ENCODE measurements around the gene STAT5B. TPM values are rescaled to one million over a fixed set of nuclear protein-coding genes. Genes with fewer than 3 reads are reported as not detected.
A peak's percentile ranks its signal among the peaks of the same experiment; 100 is the strongest.

The STAT5B gene
- total RNA-seq, 2 experiments from 2014 or later = 162 to 203 TPM

- Mint-ChIP-seq H3K27ac (no peak overlapping the region), H3K9me3 (ENCODE audit: low read depth) (no peaks in the 10 kb centered on the region), H3K4me3 (peak overlapping the region; percentile 9), H3K36me3 (ENCODE audit: low read depth) (peaks cover 3% of the 10 kb centered on the region), H3K4me1 (peaks cover 49% of the 10 kb centered on the region), H3K27me3 (peaks cover 10% of the 10 kb centered on the region)
- no peak for ATAC-seq
- peak; percentile 63 for DNase-seq
- CTCF ChIA-PET = interaction anchor here (0.5 to 2.5 kb wide), 7 partner anchors 14 to 231 kb away, joined by 3 to 12 read pairs (median 4); partner anchors contain the start of genes GHDC and NKIRAS2
- POLR2A ChIA-PET = interaction anchor here (0.5 to 1.2 kb wide), 2 partner anchors 110 to 446 kb away, joined by 3 read pairs; no protein-coding TSS in a partner anchor
- intact Hi-C loops (cut with DNase I, micrococcal nuclease) = loop anchor here (1.0 to 5.0 kb wide), 7 partner anchors 155 to 497 kb away; partner anchors contain the start of genes ATP6V0A1 (in 1 of the 2), CAVIN1 (in 1 of the 2), DNAJC7 (in 1 of the 2) and PLEKHH3 (in 1 of the 2)
Measured at GRCh38 chr17:42179911-42180410, 96.2 kb downstream of the STAT5B start.

DNA sequence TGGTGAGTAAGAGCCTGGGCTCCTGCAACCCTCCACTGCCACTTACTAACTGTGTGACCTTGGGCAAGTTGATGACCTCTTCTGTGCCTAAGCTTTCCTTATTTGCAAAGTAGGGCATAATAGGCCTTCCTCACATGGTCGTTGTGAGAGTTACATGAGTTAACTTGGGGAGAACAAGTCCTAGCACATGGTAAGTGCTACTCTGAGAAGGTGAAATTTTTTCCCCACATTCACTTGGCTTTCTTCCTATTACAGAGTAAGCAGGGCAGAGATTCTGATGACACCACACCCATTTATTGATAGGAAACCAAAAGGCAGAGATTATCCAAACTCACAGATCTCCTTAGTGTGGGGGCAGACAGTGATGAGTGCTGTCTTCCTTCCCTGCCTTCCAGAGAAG is 96.9 kb downstream of the STAT5B start:
- Mint-ChIP-seq H3K4me3 (no peak overlapping the region), H3K9me3 (ENCODE audit: low read depth) (no peaks in the 10 kb centered on the region), H3K27ac (no peak overlapping the region), H3K27me3 (peaks cover 10% of the 10 kb centered on the region), H3K4me1 (peaks cover 43% of the 10 kb centered on the region), H3K36me3 (ENCODE audit: low read depth) (peaks cover 3% of the 10 kb centered on the region)
- no peak for DNase-seq
- ChIA-PET POLR2A (interaction anchor here (1.2 kb wide), 1 partner anchor 213 kb away, joined by 4 read pairs; no protein-coding TSS in a partner anchor), CTCF (interaction anchor here (0.5 to 1.1 kb wide), 6 partner anchors 16 to 216 kb away, joined by 3 to 4 read pairs (median 4); partner anchors contain the start of gene NKIRAS2)
- intact Hi-C loops (cut with DNase I, micrococcal nuclease) = no loop called here
- ATAC-seq = no peak

GRCh38 chr17:42178817-42179216 is 97.4 kb downstream of the STAT5B start:
- no peak overlapping the region for H3K4me3 Mint-ChIP-seq
- ATAC-seq = no peak
- CTCF ChIA-PET = interaction anchor here (0.5 to 1.0 kb wide), 4 partner anchors 53 to 215 kb away, joined by 3 to 4 read pairs (median 3); no protein-coding TSS in a partner anchor

DNA sequence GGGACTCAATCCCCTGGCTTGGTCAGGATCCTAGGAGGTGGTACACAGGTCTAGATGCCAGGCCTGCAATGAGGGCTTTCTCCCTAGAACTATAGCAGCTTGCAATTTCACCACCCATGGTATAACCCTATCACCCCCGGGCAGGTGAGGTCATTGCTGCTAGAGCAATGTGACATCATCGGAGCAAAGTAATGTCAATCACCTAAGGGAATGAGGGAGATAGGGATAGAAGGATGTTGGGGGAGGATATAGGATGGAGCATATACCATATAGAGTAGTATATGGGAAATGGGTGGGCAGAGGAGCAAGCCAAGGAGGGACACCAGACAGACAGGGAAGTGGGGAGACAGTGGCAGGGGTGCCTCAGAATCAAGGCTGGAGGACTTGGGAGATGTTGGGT is 98.5 kb downstream of the STAT5B start:
- peaks cover 31% of the 10 kb centered on the region for H3K4me1 Mint-ChIP-seq
- CTCF ChIA-PET = interaction anchor here (0.6 kb wide), 2 partner anchors 138 to 761 kb away, joined by 3 read pairs; no protein-coding TSS in a partner anchor
- intact Hi-C loops (cut with DNase I, micrococcal nuclease) = no loop called here
- ATAC-seq = no peak
- no peak for DNase-seq
- no peak overlapping the region for H3K4me3 Mint-ChIP-seq
- peaks cover 10% of the 10 kb centered on the region for H3K27me3 Mint-ChIP-seq
- no peak overlapping the region for H3K27ac Mint-ChIP-seq
- peaks cover 3% of the 10 kb centered on the region for H3K36me3 Mint-ChIP-seq (ENCODE audit: low read depth)
- H3K9me3 Mint-ChIP-seq (ENCODE audit: low read depth) = no peaks in the 10 kb centered on the region
- POLR2A ChIA-PET = no interaction called here

More at GRCh38 chr17:42178817-42179216, 97.4 kb downstream of the STAT5B start:
- Mint-ChIP-seq H3K4me1 (peaks cover 41% of the 10 kb centered on the region), H3K9me3 (ENCODE audit: low read depth) (no peaks in the 10 kb centered on the region), H3K27me3 (peaks cover 10% of the 10 kb centered on the region), H3K27ac (no peak overlapping the region), H3K36me3 (ENCODE audit: low read depth) (peaks cover 3% of the 10 kb centered on the region)
- peak; percentile 39 for DNase-seq
- POLR2A ChIA-PET = interaction anchor here (1.2 kb wide), 1 partner anchor 213 kb away, joined by 4 read pairs; no protein-coding TSS in a partner anchor
- intact Hi-C loops (cut with DNase I, micrococcal nuclease) = no loop called here

DNA sequence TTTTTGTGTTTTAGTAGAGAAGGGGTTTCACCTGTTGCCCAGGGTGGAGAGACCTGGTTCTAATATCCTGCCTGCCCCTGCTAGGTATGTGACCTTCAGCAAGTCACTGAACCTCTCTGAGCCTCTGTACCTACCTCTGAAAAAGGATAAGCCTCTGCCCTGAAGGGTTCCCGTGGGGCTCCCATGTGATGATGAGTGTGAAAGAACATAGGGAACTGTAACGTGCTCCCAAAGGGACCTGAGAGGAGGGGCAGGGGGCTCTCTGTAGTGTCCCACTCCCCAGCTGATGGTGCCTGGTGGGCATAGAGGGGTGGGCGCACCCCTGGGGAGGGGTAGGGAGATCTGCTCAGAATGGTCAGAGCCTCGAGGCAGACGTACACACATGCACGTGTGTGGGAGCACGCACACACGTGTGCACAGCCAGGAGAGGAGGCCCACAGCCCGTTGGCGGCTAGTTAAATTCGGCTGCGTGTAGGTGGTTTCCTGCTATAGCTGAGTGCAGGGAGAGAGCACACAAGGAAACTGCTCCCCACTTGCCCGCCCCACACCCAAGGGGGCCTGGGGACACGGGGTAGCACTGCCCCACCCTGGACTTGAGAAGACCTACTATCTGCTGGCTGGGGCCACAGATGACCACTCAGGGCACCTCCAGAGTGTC is 101.9 kb downstream of the STAT5B start:
- Mint-ChIP-seq H3K36me3 (ENCODE audit: low read depth) (peaks cover 3% of the 10 kb centered on the region), H3K4me1 (peaks cover 6% of the 10 kb centered on the region), H3K4me3 (no peak overlapping the region), H3K27ac (no peak overlapping the region), H3K27me3 (peaks cover 3% of the 10 kb centered on the region), H3K9me3 (ENCODE audit: low read depth) (no peaks in the 10 kb centered on the region)
- intact Hi-C loops (cut with DNase I, micrococcal nuclease) = no loop called here
- ATAC-seq (no peak), DNase-seq (no peak)
- ChIA-PET CTCF (interaction anchor here (0.6 kb wide), 2 partner anchors 215 to 558 kb away, joined by 3 to 4 read pairs; no protein-coding TSS in a partner anchor), POLR2A (no interaction called here)

GRCh38 chr17:42171831-42172230 is 104.4 kb downstream of the STAT5B start:
- CTCF ChIA-PET = no interaction called here
- POLR2A ChIA-PET = interaction anchor here (0.6 kb wide), 1 partner anchor 312 kb away, joined by 5 read pairs; no protein-coding TSS in a partner anchor
- Mint-ChIP-seq H3K27ac (no peak overlapping the region), H3K4me3 (no peak overlapping the region), H3K9me3 (ENCODE audit: low read depth) (no peaks in the 10 kb centered on the region), H3K36me3 (ENCODE audit: low read depth) (no peaks in the 10 kb centered on the region), H3K27me3 (no peaks in the 10 kb centered on the region), H3K4me1 (no peaks in the 10 kb centered on the region)
- ATAC-seq (no peak), DNase-seq (no peak)
- intact Hi-C loops (cut with DNase I, micrococcal nuclease) = no loop called here

- DNase-seq = no peak
- POLR2A ChIA-PET = no interaction called here
Measured at GRCh38 chr17:42169351-42169750, 106.8 kb downstream of the STAT5B start.

GRCh38 chr17:42167807-42168206 is 108.4 kb downstream of the STAT5B start:
- no peaks in the 10 kb centered on the region for H3K36me3 Mint-ChIP-seq (ENCODE audit: low read depth)
- H3K27ac Mint-ChIP-seq = no peak overlapping the region
- ChIA-PET CTCF (interaction anchor here (0.6 kb wide), 1 partner anchor 13 kb away, joined by 3 read pairs; the partner anchor contains the start of gene KCNH4), POLR2A (no interaction called here)
- no peak overlapping the region for H3K4me3 Mint-ChIP-seq
- H3K9me3 Mint-ChIP-seq (ENCODE audit: low read depth) = no peaks in the 10 kb centered on the region
- ATAC-seq (no peak), DNase-seq (no peak)
- no peaks in the 10 kb centered on the region for H3K27me3 Mint-ChIP-seq
- intact Hi-C loops (cut with DNase I, micrococcal nuclease) = no loop called here
- H3K4me1 Mint-ChIP-seq = no peaks in the 10 kb centered on the region

More at GRCh38 chr17:42169351-42169750, 106.8 kb downstream of the STAT5B start:
- intact Hi-C loops (cut with DNase I, micrococcal nuclease) = no loop called here
- Mint-ChIP-seq H3K4me3 (no peak overlapping the region), H3K27ac (no peak overlapping the region), H3K4me1 (no peaks in the 10 kb centered on the region), H3K36me3 (ENCODE audit: low read depth) (no peaks in the 10 kb centered on the region), H3K9me3 (ENCODE audit: low read depth) (no peaks in the 10 kb centered on the region), H3K27me3 (no peaks in the 10 kb centered on the region)
- ATAC-seq = no peak
- CTCF ChIA-PET = interaction anchor here (0.7 kb wide), 1 partner anchor 14 kb away, joined by 4 read pairs; no protein-coding TSS in a partner anchor

GRCh38 chr17:42166196-42166763 is 109.9 kb downstream of the STAT5B start:
- ATAC-seq (no peak), DNase-seq (no peak)
- H3K4me3 Mint-ChIP-seq = no peak overlapping the region
- no peaks in the 10 kb centered on the region for H3K9me3 Mint-ChIP-seq (ENCODE audit: low read depth)
- H3K27me3 Mint-ChIP-seq = no peaks in the 10 kb centered on the region
- no peak overlapping the region for H3K27ac Mint-ChIP-seq
- no peaks in the 10 kb centered on the region for H3K4me1 Mint-ChIP-seq
- intact Hi-C loops (cut with DNase I, micrococcal nuclease) = no loop called here
- no peaks in the 10 kb centered on the region for H3K36me3 Mint-ChIP-seq (ENCODE audit: low read depth)
- ChIA-PET POLR2A (no interaction called here), CTCF (interaction anchor here (0.5 to 1.2 kb wide), 3 partner anchors 31 to 176 kb away, joined by 3 to 4 read pairs (median 3); no protein-coding TSS in a partner anchor)

- Mint-ChIP-seq H3K27ac (no peak overlapping the region), H3K9me3 (ENCODE audit: low read depth) (no peaks in the 10 kb centered on the region), H3K36me3 (ENCODE audit: low read depth) (no peaks in the 10 kb centered on the region), H3K27me3 (no peaks in the 10 kb centered on the region), H3K4me3 (no peak overlapping the region), H3K4me1 (no peaks in the 10 kb centered on the region)
- intact Hi-C loops (cut with DNase I, micrococcal nuclease) = no loop called here
- no peak for ATAC-seq
- ChIA-PET CTCF (interaction anchor here (0.5 to 1.2 kb wide), 4 partner anchors 31 to 207 kb away, joined by 3 to 4 read pairs (median 3); no protein-coding TSS in a partner anchor), POLR2A (no interaction called here)
- no peak for DNase-seq
Measured at GRCh38 chr17:42165751-42166150, 110.4 kb downstream of the STAT5B start.

DNA sequence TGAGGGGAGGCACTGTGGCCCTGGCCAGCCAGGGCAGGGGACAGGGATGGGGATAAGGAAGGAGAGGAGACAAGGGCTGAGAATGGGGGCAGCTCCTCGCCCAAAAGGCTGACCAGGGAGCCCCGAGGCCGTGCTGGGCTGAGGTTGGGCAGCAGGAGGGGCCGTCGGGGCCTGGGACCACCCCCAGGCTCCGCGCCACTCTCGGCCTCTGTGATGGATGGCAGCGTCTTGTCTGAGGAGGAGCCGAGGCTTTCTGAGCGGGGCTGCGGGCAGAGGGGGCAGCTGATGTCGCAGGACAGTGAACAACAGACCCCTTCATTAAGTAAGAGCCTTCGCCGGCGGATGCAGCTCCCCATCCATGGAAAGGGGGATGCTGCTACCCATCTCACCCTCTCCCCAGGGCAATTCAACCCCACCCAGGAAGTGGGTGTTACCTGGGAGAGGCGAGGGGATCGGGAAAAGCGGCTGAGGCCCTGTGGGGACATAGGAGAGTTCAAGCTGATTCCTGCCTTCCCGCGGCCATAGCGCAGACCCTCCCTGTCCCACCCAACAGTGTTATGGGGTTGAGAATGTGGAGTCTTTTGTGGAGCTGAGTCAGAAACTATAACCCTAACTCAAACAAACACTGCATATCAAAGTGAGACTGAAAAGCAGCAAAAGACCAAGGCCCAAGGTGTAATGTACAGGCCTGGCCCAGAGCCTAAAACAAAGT is 112.3 kb downstream of the STAT5B start:
- Mint-ChIP-seq H3K4me3 (no peak overlapping the region), H3K9me3 (ENCODE audit: low read depth) (no peaks in the 10 kb centered on the region), H3K27me3 (no peaks in the 10 kb centered on the region), H3K4me1 (no peaks in the 10 kb centered on the region), H3K36me3 (ENCODE audit: low read depth) (no peaks in the 10 kb centered on the region), H3K27ac (no peak overlapping the region)
- intact Hi-C loops (cut with DNase I, micrococcal nuclease) = no loop called here
- CTCF ChIA-PET = interaction anchor here (0.6 to 1.4 kb wide), 4 partner anchors 11 to 347 kb away, joined by 3 to 4 read pairs (median 4); no protein-coding TSS in a partner anchor
- POLR2A ChIA-PET = no interaction called here
- DNase-seq (no peak), ATAC-seq (no peak)
